ENCODE data around the gene ACTRT3.

- TF ChIP-seq, protein P1, sequence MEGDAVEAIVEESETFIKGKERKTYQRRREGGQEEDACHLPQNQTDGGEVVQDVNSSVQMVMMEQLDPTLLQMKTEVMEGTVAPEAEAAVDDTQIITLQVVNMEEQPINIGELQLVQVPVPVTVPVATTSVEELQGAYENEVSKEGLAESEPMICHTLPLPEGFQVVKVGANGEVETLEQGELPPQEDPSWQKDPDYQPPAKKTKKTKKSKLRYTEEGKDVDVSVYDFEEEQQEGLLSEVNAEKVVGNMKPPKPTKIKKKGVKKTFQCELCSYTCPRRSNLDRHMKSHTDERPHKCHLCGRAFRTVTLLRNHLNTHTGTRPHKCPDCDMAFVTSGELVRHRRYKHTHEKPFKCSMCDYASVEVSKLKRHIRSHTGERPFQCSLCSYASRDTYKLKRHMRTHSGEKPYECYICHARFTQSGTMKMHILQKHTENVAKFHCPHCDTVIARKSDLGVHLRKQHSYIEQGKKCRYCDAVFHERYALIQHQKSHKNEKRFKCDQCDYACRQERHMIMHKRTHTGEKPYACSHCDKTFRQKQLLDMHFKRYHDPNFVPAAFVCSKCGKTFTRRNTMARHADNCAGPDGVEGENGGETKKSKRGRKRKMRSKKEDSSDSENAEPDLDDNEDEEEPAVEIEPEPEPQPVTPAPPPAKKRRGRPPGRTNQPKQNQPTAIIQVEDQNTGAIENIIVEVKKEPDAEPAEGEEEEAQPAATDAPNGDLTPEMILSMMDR (IDR thresholded peaks at IDR 0.05; ENCODE audit: insufficient read depth, low read length): no peak
- TF ChIP-seq, protein P2, sequence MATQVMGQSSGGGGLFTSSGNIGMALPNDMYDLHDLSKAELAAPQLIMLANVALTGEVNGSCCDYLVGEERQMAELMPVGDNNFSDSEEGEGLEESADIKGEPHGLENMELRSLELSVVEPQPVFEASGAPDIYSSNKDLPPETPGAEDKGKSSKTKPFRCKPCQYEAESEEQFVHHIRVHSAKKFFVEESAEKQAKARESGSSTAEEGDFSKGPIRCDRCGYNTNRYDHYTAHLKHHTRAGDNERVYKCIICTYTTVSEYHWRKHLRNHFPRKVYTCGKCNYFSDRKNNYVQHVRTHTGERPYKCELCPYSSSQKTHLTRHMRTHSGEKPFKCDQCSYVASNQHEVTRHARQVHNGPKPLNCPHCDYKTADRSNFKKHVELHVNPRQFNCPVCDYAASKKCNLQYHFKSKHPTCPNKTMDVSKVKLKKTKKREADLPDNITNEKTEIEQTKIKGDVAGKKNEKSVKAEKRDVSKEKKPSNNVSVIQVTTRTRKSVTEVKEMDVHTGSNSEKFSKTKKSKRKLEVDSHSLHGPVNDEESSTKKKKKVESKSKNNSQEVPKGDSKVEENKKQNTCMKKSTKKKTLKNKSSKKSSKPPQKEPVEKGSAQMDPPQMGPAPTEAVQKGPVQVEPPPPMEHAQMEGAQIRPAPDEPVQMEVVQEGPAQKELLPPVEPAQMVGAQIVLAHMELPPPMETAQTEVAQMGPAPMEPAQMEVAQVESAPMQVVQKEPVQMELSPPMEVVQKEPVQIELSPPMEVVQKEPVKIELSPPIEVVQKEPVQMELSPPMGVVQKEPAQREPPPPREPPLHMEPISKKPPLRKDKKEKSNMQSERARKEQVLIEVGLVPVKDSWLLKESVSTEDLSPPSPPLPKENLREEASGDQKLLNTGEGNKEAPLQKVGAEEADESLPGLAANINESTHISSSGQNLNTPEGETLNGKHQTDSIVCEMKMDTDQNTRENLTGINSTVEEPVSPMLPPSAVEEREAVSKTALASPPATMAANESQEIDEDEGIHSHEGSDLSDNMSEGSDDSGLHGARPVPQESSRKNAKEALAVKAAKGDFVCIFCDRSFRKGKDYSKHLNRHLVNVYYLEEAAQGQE (IDR thresholded peaks at IDR 0.05; ENCODE audit: insufficient replicate concordance, low read depth): no peak
- TF ChIP-seq POLR2AphosphoS5 (IDR thresholded peaks at IDR 0.05; ENCODE audit: low read depth) (no peak), SPI1 (IDR thresholded peaks at IDR 0.05; ENCODE audit: borderline replicate concordance, low read depth) (no peak)
These were observed 24.9 kb downstream of the ACTRT3 start for GRCh38 chr3:169744366-169745054.

Measured in HL-60 (cell line).